GM19025 (cell line): ENCODE data around the gene PTH.

Experiments used
- ATAC-seq: cut with Tn5 transposase; IDR thresholded peaks from one replicate; pipeline ENCODE4 v1.9.1; 2021; ENCODE audit warnings: mild to moderate bottlenecking, low read depth, moderate library complexity; ENCODE audit not compliant: unreplicated experiment

Gene PTH

DNA sequence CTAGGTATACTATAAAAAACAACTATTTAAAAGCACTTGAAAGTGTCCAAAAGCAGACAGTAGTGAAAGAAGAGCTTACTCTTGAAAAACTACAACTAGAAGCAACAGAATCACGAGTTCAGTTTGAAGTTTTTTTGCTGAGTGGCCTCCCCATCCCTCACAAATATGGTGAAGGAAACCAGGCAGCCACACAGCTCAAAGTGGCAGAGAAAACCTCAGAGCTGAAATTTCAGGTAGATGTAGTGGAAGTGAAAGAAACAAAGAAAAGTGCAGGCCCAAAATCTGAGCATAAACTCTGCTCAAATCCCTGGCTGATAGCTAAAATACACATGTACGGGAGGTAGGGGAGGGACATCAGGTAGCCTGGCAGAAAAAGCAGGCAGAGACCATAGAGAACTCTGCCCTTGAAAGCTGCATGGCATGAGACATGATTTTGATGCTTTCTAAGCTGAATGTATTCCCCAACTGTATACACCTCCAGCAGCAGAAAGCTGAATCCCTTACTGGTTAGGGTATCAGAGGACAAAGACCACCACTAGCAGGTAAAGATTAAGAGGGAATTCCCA, 44.9 kb downstream of the PTH start:
- ATAC-seq, result no peak

DNA sequence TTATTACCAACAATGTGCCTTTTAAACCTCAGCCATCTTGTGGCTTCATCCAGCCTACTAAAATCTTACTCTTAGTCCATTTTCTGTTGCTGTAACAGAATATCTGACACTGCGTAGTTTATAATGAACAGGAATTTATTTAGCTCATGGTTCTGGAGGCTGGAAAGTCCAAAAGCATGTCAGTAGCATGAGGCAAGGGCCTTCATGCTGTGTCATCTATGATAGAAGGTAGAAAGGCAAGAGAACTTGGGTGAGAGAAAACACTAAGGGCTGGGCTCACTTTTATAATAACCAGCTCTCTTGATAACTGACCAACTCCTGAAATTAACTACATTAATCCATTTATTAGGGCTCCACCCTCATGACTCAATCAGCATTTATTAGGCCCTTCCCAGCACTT, 46.3 kb downstream of the PTH start:
- ATAC-seq, result no peak

DNA sequence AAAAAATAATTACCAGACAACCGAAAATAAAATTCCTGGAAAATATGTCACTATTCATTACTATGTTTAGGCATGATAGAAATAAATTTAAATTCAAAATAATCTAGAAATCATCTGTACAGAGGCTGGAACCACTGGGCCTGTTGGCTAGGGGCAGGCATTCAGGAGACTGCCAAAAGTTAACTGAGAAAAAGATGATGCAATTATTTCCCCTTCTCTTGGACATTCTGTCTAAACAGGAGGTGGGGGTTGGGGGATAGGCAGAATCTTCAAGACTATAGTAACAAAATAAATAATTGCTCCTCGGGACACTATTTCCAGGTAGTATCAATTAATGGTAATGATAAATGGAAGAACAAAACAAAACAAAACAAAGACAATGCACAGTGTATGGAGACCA, 46.9 kb downstream of the PTH start:
- no peak for ATAC-seq

DNA sequence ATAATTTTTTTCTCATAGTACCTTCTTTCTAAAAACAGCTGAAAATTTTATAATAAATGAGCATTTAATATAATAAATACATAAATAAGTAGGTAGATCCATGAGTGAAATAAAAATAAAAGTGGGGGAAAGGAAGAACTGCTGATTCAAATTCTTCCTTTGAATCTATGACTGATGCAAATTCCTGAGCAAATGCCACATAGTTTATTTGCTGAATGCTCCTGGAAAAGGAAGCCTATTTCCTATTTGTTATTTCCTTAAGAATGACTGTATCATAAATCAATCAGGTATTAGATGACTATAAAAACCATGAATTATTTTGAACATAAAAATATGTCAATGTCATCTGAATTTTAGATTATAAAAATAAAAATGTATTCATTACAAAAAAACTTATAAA, 49.4 kb downstream of the PTH start:
- no peak for ATAC-seq

DNA sequence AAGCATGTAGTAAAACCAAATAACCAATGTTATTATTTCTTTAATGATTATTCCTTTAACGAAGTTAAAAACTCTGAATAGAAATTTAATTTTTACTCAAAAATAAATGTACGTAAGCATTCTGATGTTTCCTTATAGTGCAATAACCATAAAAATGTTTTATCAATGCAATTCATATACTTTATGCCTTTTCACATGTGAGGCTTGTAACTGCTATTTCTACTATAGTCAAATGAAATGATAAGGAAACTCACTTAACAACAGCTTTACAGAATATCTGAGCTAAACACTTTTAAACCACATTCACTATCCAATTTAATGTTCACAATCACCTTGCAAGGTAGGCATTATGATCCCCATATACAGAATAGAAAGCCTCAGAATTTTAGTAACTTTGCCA, 50.2 kb downstream of the PTH start:
- no peak for ATAC-seq
